WTC11 (cell line): ENCODE data around the gene SERINC4. TPM values are rescaled to one million over a fixed set of nuclear protein-coding genes. Genes with fewer than 3 reads are reported as not detected.

ENCODE experiments used
- ATAC-seq: fragments of 200-7000 bp; cut with Tn5 transposase; 2 replicates; pipeline ENCODE4 v1.10.0; 2021; ENCODE audit warnings: mild to moderate bottlenecking, moderate library complexity
- CTCF ChIA-PET: fragments of 300-600 bp; sonication (Branson Sonifier 250); formaldehyde crosslinking; loops from one replicate; lab custom pipeline; 2021; ENCODE audit warnings: antibody characterized with exemption; lab: Charles Lee
- POLR2A ChIA-PET: fragments of 350-600 bp; sonication (Branson Sonifier 250); formaldehyde crosslinking; loops from one replicate; lab custom pipeline; 2021; ENCODE audit warnings: antibody characterized with exemption; lab: Charles Lee
- DNase-seq: peaks from one replicate; pipeline ENCODE4 v3.0.0; 2021; ENCODE audit warnings: low spot score
- H3K27ac Mint-ChIP-seq: 2 replicates; pipeline ENCODE4 v1.8.0; 2021; ENCODE audit warnings: mixed read lengths
- H3K27me3 Mint-ChIP-seq: 2 replicates; pipeline ENCODE4 v1.8.0; 2021; ENCODE audit warnings: low read depth, mild to moderate bottlenecking, moderate library complexity, mixed read lengths
- H3K36me3 Mint-ChIP-seq: 2 replicates; pipeline ENCODE4 v1.8.0; 2021; ENCODE audit warnings: mixed read lengths
- H3K4me1 Mint-ChIP-seq: 2 replicates; pipeline ENCODE4 v1.8.0; 2022; ENCODE audit warnings: mixed read lengths
- H3K4me3 Mint-ChIP-seq: 2 replicates; pipeline ENCODE4 v1.8.0; 2021; ENCODE audit warnings: mild to moderate bottlenecking, moderate library complexity, mixed read lengths
- H3K9me3 Mint-ChIP-seq: 2 replicates; pipeline ENCODE4 v1.8.0; 2021; ENCODE audit warnings: mixed read lengths
- EMX1 ChIP-seq: fragments of 250-450 bp; sonication (Bioruptor Pico); IDR thresholded peaks from 2 replicates; pipeline ENCODE4 v1.8.0; 2021; ENCODE audit warnings: mild to moderate bottlenecking
- FOXJ3 ChIP-seq: sonication (generic); formaldehyde crosslinking; IDR thresholded peaks from 2 replicates; pipeline ENCODE4 v1.9.0; 2021; ENCODE audit warnings: missing genetic modification reagents, mild to moderate bottlenecking, borderline replicate concordance
- GRHL2 ChIP-seq: fragments of 250-450 bp; sonication (Bioruptor Pico); IDR thresholded peaks from 2 replicates; pipeline ENCODE4 v1.8.0; 2022; ENCODE audit warnings: mild to moderate bottlenecking, moderate library complexity; ENCODE audit not compliant: insufficient replicate concordance, severe bottlenecking
- MYBL2 ChIP-seq: sonication (generic); formaldehyde crosslinking; IDR thresholded peaks from 2 replicates; pipeline ENCODE4 v1.8.1; 2023; ENCODE audit warnings: mild to moderate bottlenecking, moderate library complexity, missing genetic modification reagents
- NR1H2 ChIP-seq: sonication (generic); formaldehyde crosslinking; IDR thresholded peaks from 2 replicates; pipeline ENCODE4 v1.9.0; 2021; ENCODE audit warnings: mild to moderate bottlenecking, moderate library complexity, missing genetic modification reagents
- ZNF219 ChIP-seq: sonication (generic); formaldehyde crosslinking; IDR thresholded peaks from 2 replicates; pipeline ENCODE4 v1.8.0; 2023; ENCODE audit warnings: missing genetic modification reagents, mild to moderate bottlenecking, borderline replicate concordance
- ZNF263 ChIP-seq: sonication (generic); formaldehyde crosslinking; IDR thresholded peaks from 2 replicates; pipeline ENCODE4 v1.8.1; 2022; ENCODE audit warnings: low read depth, mild to moderate bottlenecking, moderate library complexity, missing genetic modification reagents
- total RNA-seq: library from RNA; stranded (reverse); gene quantifications from 3 replicates; pipeline ENCODE4 v1.2.3, GENCODE V29; 2021
- TF ChIP-seq, protein P1 (sequence below): sonication (generic); formaldehyde crosslinking; IDR thresholded peaks from 2 replicates; pipeline ENCODE4 v1.8.1; 2023; ENCODE audit warnings: mild to moderate bottlenecking, missing genetic modification reagents, moderate library complexity
- TF ChIP-seq, protein P2 (sequence below): sonication (generic); formaldehyde crosslinking; IDR thresholded peaks from 2 replicates; pipeline ENCODE4 v1.8.0; 2022; ENCODE audit warnings: mild to moderate bottlenecking, missing genetic modification reagents
- TF ChIP-seq, protein P3 (sequence below): sonication (generic); formaldehyde crosslinking; conservative IDR thresholded peaks from 2 replicates; pipeline ENCODE4 v1.8.1; 2023; ENCODE audit warnings: mild to moderate bottlenecking, low read depth, missing genetic modification reagents, moderate library complexity
- TF ChIP-seq, protein P4 (sequence below): sonication (generic); formaldehyde crosslinking; IDR thresholded peaks from 2 replicates; pipeline ENCODE4 v1.8.1; 2023; ENCODE audit warnings: mild to moderate bottlenecking, missing genetic modification reagents, borderline replicate concordance
- TF ChIP-seq, protein P5 (sequence below): fragments of 250-450 bp; sonication (Bioruptor Pico); IDR thresholded peaks from 2 replicates; pipeline ENCODE4 v2.1.2; 2022; ENCODE audit warnings: mild to moderate bottlenecking, moderate library complexity
- TF ChIP-seq, protein P6 (sequence below): fragments of 250-450 bp; sonication (Bioruptor Pico); IDR thresholded peaks from 2 replicates; pipeline ENCODE4 v1.9.0; 2021; ENCODE audit warnings: mild to moderate bottlenecking
- TF ChIP-seq, protein P7 (sequence below): sonication (generic); formaldehyde crosslinking; IDR thresholded peaks from 2 replicates; pipeline ENCODE4 v1.8.1; 2023; ENCODE audit warnings: mild to moderate bottlenecking, missing genetic modification reagents, moderate library complexity

SERINC4 gene
- total RNA-seq, 1 experiment from 2014 or later = not detected

DNA sequence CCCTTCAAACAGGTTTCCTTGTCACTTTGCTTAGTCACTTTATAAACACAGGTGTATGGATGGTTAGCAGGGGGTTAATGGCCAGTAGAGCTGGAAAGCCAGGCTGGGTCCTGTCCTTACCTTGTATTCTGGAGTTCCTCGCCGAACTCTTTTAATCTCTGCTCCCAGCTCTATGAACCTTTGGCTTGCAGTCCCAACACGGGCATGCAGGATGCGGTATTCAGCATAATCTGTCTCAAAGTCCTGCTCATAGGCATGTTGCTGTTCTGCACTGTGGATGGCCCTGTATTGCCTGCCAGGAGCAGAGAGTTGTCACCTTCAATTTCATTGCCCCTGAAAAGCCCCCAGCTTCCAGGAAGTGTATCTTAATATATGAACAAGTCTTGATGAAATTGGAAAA, 26.0 kb downstream of the SERINC4 start:
- ATAC-seq (no peak), DNase-seq (no peak)
- TF ChIP-seq, protein P1, sequence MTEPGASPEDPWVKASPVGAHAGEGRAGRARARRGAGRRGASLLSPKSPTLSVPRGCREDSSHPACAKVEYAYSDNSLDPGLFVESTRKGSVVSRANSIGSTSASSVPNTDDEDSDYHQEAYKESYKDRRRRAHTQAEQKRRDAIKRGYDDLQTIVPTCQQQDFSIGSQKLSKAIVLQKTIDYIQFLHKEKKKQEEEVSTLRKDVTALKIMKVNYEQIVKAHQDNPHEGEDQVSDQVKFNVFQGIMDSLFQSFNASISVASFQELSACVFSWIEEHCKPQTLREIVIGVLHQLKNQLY = no peak
- TF ChIP-seq MYBL2 (CRISPR knock-in tag) = no peak
- TF ChIP-seq, protein P2, sequence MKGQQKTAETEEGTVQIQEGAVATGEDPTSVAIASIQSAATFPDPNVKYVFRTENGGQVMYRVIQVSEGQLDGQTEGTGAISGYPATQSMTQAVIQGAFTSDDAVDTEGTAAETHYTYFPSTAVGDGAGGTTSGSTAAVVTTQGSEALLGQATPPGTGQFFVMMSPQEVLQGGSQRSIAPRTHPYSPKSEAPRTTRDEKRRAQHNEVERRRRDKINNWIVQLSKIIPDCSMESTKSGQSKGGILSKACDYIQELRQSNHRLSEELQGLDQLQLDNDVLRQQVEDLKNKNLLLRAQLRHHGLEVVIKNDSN = no peak
- TF ChIP-seq, protein P3, sequence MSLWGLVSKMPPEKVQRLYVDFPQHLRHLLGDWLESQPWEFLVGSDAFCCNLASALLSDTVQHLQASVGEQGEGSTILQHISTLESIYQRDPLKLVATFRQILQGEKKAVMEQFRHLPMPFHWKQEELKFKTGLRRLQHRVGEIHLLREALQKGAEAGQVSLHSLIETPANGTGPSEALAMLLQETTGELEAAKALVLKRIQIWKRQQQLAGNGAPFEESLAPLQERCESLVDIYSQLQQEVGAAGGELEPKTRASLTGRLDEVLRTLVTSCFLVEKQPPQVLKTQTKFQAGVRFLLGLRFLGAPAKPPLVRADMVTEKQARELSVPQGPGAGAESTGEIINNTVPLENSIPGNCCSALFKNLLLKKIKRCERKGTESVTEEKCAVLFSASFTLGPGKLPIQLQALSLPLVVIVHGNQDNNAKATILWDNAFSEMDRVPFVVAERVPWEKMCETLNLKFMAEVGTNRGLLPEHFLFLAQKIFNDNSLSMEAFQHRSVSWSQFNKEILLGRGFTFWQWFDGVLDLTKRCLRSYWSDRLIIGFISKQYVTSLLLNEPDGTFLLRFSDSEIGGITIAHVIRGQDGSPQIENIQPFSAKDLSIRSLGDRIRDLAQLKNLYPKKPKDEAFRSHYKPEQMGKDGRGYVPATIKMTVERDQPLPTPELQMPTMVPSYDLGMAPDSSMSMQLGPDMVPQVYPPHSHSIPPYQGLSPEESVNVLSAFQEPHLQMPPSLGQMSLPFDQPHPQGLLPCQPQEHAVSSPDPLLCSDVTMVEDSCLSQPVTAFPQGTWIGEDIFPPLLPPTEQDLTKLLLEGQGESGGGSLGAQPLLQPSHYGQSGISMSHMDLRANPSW (CRISPR knock-in tag) = no peak
- CTCF ChIA-PET = interaction anchor here (3.9 kb wide), 1 partner anchor 19 kb away, joined by 75 read pairs; the partner anchor contains the start of gene SERF2
- H3K4me1 Mint-ChIP-seq = peaks cover 13% of the 10 kb centered on the region
- no peak overlapping the region; the same call in 1 of the 2 replicates for H3K27ac Mint-ChIP-seq
- no peaks in the 10 kb centered on the region; the same call in 1 of the 2 replicates for H3K27me3 Mint-ChIP-seq
- no peak overlapping the region for H3K4me3 Mint-ChIP-seq
- POLR2A ChIA-PET = interaction anchor here (0.9 to 1.2 kb wide), 2 partner anchors 23 to 51 kb away, joined by 3 read pairs; partner anchors contain the start of gene MFAP1
- peaks cover 4% of the 10 kb centered on the region; the same call in 1 of the 2 replicates for H3K9me3 Mint-ChIP-seq
- peaks cover 44% of the 10 kb centered on the region for H3K36me3 Mint-ChIP-seq

DNA sequence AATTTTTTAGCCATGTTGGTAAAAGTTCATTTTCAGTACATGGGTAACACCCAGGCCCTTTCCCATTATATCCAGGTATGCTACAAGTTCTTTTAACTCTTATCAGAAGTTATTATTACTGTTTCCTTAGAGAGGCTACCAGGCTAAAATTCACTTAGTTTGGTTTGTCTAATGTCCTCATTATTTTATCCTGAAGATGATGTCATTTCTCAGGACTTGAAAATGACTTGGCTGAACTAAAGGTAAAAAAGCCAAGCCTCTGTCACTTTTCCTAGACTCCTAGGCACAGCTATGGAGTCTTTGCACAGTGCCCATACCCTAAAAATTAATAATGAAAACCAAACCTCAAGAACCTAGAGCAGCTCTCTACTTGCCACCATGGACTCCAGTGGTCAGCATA, 27.4 kb downstream of the SERINC4 start:
- ATAC-seq (no peak), DNase-seq (no peak)
- Mint-ChIP-seq H3K27me3 (no peaks in the 10 kb centered on the region), H3K9me3 (no peaks in the 10 kb centered on the region), H3K4me3 (no peak overlapping the region), H3K4me1 (peaks cover 13% of the 10 kb centered on the region), H3K36me3 (peaks cover 57% of the 10 kb centered on the region), H3K27ac (no peak overlapping the region)
- ChIA-PET CTCF (no interaction called here), POLR2A (no interaction called here)
- TF ChIP-seq NR1H2 (CRISPR knock-in tag) = no peak
- TF ChIP-seq ZNF263 (CRISPR knock-in tag) = no peak
- TF ChIP-seq EMX1 (CRISPR knock-in tag) = no peak
- TF ChIP-seq, protein P4, sequence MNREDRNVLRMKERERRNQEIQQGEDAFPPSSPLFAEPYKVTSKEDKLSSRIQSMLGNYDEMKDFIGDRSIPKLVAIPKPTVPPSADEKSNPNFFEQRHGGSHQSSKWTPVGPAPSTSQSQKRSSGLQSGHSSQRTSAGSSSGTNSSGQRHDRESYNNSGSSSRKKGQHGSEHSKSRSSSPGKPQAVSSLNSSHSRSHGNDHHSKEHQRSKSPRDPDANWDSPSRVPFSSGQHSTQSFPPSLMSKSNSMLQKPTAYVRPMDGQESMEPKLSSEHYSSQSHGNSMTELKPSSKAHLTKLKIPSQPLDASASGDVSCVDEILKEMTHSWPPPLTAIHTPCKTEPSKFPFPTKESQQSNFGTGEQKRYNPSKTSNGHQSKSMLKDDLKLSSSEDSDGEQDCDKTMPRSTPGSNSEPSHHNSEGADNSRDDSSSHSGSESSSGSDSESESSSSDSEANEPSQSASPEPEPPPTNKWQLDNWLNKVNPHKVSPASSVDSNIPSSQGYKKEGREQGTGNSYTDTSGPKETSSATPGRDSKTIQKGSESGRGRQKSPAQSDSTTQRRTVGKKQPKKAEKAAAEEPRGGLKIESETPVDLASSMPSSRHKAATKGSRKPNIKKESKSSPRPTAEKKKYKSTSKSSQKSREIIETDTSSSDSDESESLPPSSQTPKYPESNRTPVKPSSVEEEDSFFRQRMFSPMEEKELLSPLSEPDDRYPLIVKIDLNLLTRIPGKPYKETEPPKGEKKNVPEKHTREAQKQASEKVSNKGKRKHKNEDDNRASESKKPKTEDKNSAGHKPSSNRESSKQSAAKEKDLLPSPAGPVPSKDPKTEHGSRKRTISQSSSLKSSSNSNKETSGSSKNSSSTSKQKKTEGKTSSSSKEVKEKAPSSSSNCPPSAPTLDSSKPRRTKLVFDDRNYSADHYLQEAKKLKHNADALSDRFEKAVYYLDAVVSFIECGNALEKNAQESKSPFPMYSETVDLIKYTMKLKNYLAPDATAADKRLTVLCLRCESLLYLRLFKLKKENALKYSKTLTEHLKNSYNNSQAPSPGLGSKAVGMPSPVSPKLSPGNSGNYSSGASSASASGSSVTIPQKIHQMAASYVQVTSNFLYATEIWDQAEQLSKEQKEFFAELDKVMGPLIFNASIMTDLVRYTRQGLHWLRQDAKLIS (CRISPR knock-in tag) = no peak
- TF ChIP-seq FOXJ3 (CRISPR knock-in tag) = no peak
- TF ChIP-seq GRHL2 (CRISPR knock-in tag) = no peak
- TF ChIP-seq ZNF219 (CRISPR knock-in tag) = no peak
- TF ChIP-seq, protein P5, sequence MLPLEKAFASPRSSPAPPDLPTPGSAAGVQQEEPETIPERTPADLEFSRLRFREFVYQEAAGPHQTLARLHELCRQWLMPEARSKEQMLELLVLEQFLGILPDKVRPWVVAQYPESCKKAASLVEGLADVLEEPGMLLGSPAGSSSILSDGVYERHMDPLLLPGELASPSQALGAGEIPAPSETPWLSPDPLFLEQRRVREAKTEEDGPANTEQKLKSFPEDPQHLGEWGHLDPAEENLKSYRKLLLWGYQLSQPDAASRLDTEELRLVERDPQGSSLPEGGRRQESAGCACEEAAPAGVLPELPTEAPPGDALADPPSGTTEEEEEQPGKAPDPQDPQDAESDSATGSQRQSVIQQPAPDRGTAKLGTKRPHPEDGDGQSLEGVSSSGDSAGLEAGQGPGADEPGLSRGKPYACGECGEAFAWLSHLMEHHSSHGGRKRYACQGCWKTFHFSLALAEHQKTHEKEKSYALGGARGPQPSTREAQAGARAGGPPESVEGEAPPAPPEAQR (CRISPR knock-in tag) = no peak
- TF ChIP-seq, protein P6, sequence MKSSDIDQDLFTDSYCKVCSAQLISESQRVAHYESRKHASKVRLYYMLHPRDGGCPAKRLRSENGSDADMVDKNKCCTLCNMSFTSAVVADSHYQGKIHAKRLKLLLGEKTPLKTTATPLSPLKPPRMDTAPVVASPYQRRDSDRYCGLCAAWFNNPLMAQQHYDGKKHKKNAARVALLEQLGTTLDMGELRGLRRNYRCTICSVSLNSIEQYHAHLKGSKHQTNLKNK (CRISPR knock-in tag) = no peak
- TF ChIP-seq, protein P7, sequence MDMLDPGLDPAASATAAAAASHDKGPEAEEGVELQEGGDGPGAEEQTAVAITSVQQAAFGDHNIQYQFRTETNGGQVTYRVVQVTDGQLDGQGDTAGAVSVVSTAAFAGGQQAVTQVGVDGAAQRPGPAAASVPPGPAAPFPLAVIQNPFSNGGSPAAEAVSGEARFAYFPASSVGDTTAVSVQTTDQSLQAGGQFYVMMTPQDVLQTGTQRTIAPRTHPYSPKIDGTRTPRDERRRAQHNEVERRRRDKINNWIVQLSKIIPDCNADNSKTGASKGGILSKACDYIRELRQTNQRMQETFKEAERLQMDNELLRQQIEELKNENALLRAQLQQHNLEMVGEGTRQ (CRISPR knock-in tag) = no peak
